ENCODE data around the gene RBM10.
A peak's percentile ranks its signal among the peaks of the same experiment; 100 is the strongest.

Gene RBM10

GRCh38 chrX:47197526-47197925 is 52.5 kb downstream of the RBM10 start:
- no peak for DNase-seq (ENCODE audit: low read depth)

GRCh38 chrX:47198026-47198686 is 53.1 kb downstream of the RBM10 start:
- no peak for DNase-seq (ENCODE audit: low read depth)

GRCh38 chrX:47198687-47199080 is 53.7 kb downstream of the RBM10 start:
- no peak for DNase-seq (ENCODE audit: low read depth)

GRCh38 chrX:47199286-47199685 is 54.3 kb downstream of the RBM10 start:
- DNase-seq (ENCODE audit: low read depth), result no peak

- DNase-seq (ENCODE audit: low read depth), result no peak
Measured at GRCh38 chrX:47200385-47201150, 55.5 kb downstream of the RBM10 start.

DNA sequence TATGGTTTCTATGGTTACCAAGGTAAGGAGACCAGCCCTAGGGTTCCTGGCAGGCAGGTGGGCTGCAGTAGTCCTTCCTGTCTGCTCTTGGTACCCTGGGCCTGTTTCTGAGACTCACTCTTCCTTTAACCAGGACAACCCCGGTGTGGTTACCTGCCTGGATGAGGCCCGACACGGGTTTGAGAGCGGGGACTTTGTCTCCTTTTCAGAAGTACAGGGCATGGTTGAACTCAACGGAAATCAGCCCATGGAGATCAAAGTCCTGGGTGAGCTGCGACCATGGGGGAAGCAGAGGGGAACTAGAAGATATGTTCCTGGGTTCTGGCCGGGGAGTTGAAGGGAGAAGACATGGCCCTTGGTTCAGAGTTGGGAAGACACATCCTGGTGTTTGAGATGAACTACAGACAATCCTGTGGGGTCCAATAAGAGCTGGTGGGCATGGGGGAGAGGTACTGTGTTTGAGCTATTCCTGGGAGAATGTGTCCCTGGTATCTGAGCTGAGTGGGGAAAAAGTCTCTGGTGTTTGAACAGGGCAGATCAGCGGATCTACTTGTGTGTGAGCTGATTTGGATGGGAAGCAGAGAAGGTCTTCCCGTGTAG is 56.4 kb downstream of the RBM10 start:
- DNase-seq (ENCODE audit: low read depth), result no peak

DNA sequence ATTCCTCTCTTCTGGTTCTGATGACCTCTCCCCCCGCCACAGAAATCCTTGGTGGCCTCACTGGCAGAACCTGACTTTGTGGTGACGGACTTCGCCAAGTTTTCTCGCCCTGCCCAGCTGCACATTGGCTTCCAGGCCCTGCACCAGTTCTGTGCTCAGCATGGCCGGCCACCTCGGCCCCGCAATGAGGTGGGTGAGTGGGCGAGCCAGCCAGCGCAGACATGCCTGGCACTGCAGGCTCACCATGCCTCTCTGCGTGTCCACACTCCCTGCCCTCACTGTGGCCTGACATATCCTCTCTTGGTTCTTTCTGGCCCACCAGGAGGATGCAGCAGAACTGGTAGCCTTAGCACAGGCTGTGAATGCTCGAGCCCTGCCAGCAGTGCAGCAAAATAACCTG is 57.3 kb downstream of the RBM10 start:
- no peak for DNase-seq (ENCODE audit: low read depth)

DNA sequence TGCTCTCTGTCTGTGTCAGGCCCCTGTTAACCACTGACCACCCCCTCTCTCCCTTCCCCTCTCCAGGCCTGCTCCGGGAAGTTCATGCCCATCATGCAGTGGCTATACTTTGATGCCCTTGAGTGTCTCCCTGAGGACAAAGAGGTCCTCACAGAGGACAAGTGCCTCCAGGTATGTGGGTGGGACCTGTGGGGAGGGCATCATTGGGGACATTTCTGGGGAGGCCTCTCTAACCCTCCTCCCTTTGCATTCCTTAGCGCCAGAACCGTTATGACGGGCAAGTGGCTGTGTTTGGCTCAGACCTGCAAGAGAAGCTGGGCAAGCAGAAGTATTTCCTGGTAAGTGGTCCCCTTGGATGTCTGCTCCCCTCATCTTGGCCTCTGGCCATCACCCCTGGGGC is 57.9 kb downstream of the RBM10 start:
- DNase-seq (ENCODE audit: low read depth), result no peak

DNA sequence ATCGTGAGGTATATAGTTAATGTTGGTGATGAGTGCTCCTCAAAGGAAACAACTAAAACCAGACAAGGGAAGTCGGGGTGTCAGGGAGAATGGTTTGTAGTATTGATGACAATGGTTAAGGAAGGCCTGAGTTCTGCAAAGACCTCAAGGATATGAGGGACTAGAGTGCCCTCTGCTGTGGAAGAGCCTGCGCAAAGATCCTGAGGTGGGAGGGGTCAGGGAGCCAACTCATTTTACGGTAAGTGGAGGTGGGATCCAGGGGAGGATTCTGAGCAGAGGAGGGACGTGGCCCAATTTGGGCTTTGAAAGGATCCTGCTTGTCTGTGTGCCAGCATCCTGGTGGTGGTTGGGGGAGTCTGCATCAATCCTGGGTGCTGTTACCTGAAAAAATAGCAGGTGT is 59.9 kb downstream of the RBM10 start:
- no peak for DNase-seq (ENCODE audit: low read depth)

DNA sequence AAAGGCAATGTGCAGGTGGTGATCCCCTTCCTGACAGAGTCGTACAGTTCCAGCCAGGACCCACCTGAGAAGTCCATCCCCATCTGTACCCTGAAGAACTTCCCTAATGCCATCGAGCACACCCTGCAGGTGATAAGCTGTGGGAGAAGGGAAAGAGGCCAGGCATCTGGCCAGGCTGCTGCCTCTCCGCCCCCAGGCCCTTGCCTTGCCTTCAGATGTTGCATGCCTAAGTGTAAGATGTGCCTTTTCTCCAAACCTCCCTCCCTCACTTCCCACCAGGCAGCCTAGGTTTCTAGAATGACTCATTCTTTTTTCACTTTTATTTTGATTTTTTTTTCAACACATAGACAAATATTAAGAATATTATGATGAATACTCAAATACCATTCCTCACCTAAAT is 61.3 kb downstream of the RBM10 start:
- DNase-seq (ENCODE audit: low read depth), result no peak

DNA sequence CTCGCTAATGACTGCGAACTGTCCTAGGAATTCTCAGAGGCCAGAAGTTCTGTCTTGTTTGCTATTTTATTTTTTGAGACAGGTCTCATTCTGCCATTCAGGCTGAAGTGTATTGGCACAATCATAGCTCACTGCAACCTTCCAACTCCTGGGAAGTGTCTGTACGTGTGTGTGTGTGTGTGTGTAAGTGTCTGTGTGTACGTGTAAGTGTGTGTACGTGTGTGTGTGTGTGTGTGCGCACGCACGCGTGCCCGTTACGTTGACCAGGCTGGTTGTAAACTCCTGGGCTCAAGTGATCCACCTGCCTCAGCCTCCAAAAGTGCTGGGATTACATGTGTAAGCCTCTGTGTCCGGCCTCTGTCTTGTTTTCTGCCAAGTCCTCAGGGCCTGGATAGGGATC is 63.1 kb downstream of the RBM10 start:
- no peak for DNase-seq (ENCODE audit: low read depth)

DNA sequence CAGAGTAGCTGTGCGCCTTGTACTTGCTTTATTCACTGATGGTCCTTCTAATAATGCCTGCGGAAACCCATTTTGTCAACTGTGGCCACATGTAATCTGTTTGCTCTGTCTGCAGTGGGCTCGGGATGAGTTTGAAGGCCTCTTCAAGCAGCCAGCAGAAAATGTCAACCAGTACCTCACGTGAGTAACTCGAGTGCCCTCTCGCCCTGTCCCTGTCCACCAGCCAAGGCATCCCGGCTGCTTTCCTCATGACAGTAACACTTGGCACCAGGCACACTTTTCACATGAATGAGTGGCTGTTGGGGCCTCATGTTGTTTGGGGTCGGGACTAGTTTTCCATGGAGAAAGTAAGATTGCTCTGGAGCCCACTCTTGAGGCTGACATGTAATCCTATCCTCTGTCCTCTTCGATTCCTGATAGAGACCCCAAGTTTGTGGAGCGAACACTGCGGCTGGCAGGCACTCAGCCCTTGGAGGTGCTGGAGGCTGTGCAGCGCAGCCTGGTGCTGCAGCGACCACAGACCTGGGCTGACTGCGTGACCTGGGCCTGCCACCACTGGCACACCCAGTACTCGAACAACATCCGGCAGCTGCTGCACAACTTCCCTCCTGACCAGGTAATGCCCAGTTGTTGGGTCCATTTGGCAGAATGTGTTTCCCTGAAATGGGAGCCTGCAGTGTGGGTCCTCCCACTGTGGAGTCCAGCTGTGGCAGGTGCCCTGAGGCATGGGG is 64.7 kb downstream of the RBM10 start:
- no peak for DNase-seq (ENCODE audit: low read depth)

DNA sequence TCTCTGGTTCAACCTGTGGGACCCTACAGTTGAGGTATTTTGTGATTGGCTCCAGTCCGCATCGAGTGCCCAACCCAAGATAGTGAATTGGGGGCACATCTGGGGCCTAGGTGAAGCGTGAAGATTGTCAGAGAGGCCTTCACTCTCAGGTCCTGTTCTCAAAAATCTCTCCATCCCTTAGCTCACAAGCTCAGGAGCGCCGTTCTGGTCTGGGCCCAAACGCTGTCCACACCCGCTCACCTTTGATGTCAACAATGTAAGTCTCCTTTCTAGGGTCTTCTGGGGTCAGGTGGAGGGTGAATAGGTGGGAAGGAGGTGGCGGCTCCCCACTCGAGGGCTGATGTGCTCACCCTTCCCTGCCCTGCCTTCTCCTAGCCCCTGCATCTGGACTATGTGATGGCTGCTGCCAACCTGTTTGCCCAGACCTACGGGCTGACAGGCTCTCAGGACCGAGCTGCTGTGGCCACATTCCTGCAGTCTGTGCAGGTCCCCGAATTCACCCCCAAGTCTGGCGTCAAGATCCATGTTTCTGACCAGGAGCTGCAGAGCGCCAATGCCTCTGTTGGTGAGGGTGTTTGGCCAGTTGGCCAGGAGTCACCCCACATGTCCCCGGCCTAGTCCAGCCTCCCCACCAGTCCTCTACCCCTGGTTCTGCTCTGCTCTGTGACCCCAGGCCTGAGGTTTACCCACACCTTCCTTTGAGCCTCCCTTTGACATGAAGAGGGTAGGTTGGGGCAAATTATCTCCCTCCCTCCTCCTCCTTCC is 65.8 kb downstream of the RBM10 start:
- no peak for DNase-seq (ENCODE audit: low read depth)

GRCh38 chrX:47212381-47213293 is 67.6 kb downstream of the RBM10 start:
- no peak for DNase-seq (ENCODE audit: low read depth)

- DNase-seq (ENCODE audit: low read depth), result no peak
Measured at GRCh38 chrX:47214435-47215077, 69.5 kb downstream of the RBM10 start.

- no peak for DNase-seq (ENCODE audit: low read depth)
Measured at GRCh38 chrX:47215291-47215900, 70.4 kb downstream of the RBM10 start.

DNA sequence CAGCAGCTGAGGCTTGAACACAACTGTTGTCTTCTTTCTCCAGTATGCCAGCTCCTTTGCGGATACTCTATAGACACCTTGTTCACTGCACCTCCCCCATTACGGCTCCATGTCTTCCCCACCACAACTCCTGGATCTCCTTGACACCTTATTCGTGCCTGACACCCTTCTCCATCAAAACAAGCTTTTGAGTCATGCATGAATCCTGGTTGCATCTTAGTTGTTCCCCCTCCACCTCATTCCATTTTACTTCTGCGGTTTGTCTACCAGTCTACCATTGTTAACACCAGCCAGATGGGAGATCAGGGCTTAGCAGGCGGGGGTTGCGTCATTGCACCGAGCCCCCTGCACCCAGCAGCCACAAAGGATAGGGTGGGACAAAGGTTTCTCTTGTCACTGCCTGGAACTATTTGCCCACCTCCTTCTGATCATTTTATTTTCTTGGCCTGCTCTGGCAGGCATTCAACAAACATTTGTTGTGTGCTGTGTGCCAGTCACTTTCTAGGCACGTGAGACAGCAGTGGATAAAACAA is 71.4 kb downstream of the RBM10 start:
- DNase-seq (ENCODE audit: low read depth), result no peak

DNA sequence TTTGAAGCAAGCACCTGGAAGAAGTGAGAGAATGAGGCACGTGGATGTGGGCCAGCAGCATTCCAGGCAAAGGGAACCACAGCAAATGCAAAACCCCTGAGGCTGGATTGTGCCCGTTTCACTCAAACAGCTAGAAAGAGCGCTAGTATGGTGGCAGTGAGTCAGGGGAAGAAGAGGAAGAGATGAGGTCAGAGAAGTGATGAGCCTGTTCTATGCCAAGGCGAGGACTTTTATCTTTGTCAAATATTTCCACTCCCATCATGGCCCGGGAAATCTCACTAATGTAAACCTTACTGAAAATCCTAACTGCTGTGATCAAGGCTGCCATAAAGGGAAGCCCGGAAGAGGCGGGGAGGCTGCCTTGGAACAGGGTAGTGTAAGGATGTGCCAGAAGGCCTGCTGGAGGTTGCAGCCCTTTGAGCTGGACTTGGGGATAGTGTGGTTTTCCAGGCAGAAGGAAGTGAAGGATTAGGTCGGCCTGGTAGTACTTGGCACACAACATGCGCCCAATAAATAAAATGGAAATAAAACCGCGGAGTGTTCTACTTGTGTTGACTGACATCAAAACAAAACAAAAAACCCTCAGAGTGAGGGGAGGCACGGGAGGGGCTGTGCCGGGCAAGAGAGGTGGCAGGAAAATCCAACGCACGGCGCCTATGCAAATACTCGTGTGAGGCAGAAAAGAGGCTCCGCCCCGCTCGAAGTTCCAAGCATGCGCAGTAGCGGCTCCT is 72.3 kb downstream of the RBM10 start:
- DNase-seq (ENCODE audit: low read depth), result peak; percentile 18

- peak; percentile 98 for DNase-seq (ENCODE audit: low read depth)
Measured at GRCh38 chrX:47217852-47218279, 72.8 kb downstream of the RBM10 start.

Measured in T follicular helper cell (primary cell).